IMR-90 (cell line): ENCODE data around the gene FDXR. TPM values are rescaled to one million over a fixed set of nuclear protein-coding genes. Genes with fewer than 3 reads are reported as not detected.

Source experiments
- ATAC-seq: fragments of 200-7000 bp; cut with Tn5 transposase; 2 replicates; pipeline ENCODE4 v1.9.1; 2020; ENCODE audit warnings: low read depth, mild to moderate bottlenecking, moderate library complexity
- BruUV-seq: library from RNA; stranded (reverse); fragments of 400-500 nt; replicated peaks from 2 replicates; lab custom pipeline; 2021; lab: Mats Ljungman, UMichigan
- CTCF ChIA-PET: fragments of 300-600 bp; formaldehyde crosslinking; extraction: SDS; loops from one replicate; lab custom pipeline; 2021; ENCODE audit warnings: antibody characterized with exemption; lab: Yijun Ruan, JAX
- POLR2A ChIA-PET: fragments of 300-600 bp; sonication (Branson Sonifier 250); formaldehyde crosslinking; loops from one replicate; lab custom pipeline; 2022; ENCODE audit warnings: antibody characterized with exemption; ENCODE audit not compliant: unreplicated experiment; lab: Charles Lee
- DNase-seq: peaks from one replicate; pipeline ENCODE4 v3.0.0; 2013
- H2AFZ ChIP-seq: replicated peaks from 2 replicates; pipeline ENCODE3; 2013; ENCODE audit warnings: low read length, mild to moderate bottlenecking; ENCODE audit not compliant: poor library complexity
- H2AK5ac ChIP-seq: 2 replicates; pipeline ENCODE4 v1.6.1; 2013; ENCODE audit warnings: low read depth, low read length, inconsistent platforms
- H2AK9ac ChIP-seq: replicated peaks from 2 replicates; pipeline ENCODE3; 2013; ENCODE audit warnings: mild to moderate bottlenecking, low read depth, low read length, moderate library complexity; ENCODE audit not compliant: poor library complexity
- H2BK120ac ChIP-seq: 2 replicates; pipeline ENCODE4 v1.6.1; 2013; ENCODE audit warnings: low read depth, low read length, inconsistent platforms
- H2BK15ac ChIP-seq: 3 replicates; pipeline ENCODE4 v1.6.1; 2013; ENCODE audit warnings: low read depth, low read length, inconsistent platforms
- H2BK20ac ChIP-seq: 2 replicates; pipeline ENCODE4 v1.6.1; 2013; ENCODE audit warnings: low read depth, mild to moderate bottlenecking, inconsistent platforms, low read length, moderate library complexity
- H2BK5ac ChIP-seq: 2 replicates; pipeline ENCODE4 v1.6.1; 2013; ENCODE audit warnings: mild to moderate bottlenecking, low read depth, low read length, inconsistent platforms; ENCODE audit not compliant: poor library complexity, severe bottlenecking
- H3K14ac ChIP-seq: replicated peaks from 2 replicates; pipeline ENCODE4 v1.6.1; 2013; ENCODE audit warnings: low read depth, low read length, inconsistent platforms
- H3K18ac ChIP-seq: 2 replicates; pipeline ENCODE4 v1.6.1; 2013; ENCODE audit warnings: low read depth, low read length, control low read depth
- H3K23ac ChIP-seq: 2 replicates; pipeline ENCODE4 v1.6.1; 2013; ENCODE audit warnings: low read depth, low read length, inconsistent platforms
- H3K27ac ChIP-seq: 2 replicates; pipeline ENCODE4 v1.5.1; 2013; ENCODE audit warnings: mild to moderate bottlenecking, control low read depth, low read length; ENCODE audit not compliant: insufficient read depth
- H3K27me3 ChIP-seq: 2 replicates; pipeline ENCODE4 v1.6.1; 2013; ENCODE audit warnings: low read length; ENCODE audit not compliant: control insufficient read depth, insufficient read depth
- H3K36me3 ChIP-seq: 2 replicates; pipeline ENCODE4 v1.6.1; 2013; ENCODE audit warnings: low read length, mixed read lengths; ENCODE audit not compliant: control insufficient read depth, insufficient read depth
- H3K4ac ChIP-seq: 2 replicates; pipeline ENCODE4 v1.6.1; 2013; ENCODE audit warnings: low read depth, low read length, inconsistent platforms
- H3K4me1 ChIP-seq: 2 replicates; pipeline ENCODE4 v1.6.1; 2013; ENCODE audit warnings: low read length, mixed read lengths; ENCODE audit not compliant: control insufficient read depth, insufficient read depth
- H3K4me2 ChIP-seq: 2 replicates; pipeline ENCODE4 v1.6.1; 2013; ENCODE audit warnings: low read depth, mild to moderate bottlenecking, control low read depth, low read length, moderate library complexity
- H3K4me3 ChIP-seq: 2 replicates; pipeline ENCODE4 v1.5.1; 2013; ENCODE audit warnings: low read depth, mild to moderate bottlenecking, control low read depth, low read length, moderate library complexity; ENCODE audit not compliant: insufficient read depth
- H3K56ac ChIP-seq: 2 replicates; pipeline ENCODE4 v1.6.1; 2013; ENCODE audit warnings: low read length, inconsistent platforms; ENCODE audit not compliant: insufficient read depth; ENCODE audit errors: extremely low read depth
- H3K79me1 ChIP-seq, 2 experiments: 2 replicates each; pipeline ENCODE4 v1.6.1; 2013; ENCODE audit warnings: low read length in 2 of 2, inconsistent platforms in 1 of 2, low read depth in 1 of 2
- H3K9ac ChIP-seq: 2 replicates; pipeline ENCODE4 v1.6.1; 2013; ENCODE audit warnings: low read depth, low read length, control low read depth
- H3K9me1 ChIP-seq: 2 replicates; pipeline ENCODE4 v1.6.1; 2013; ENCODE audit warnings: low read length, inconsistent platforms; ENCODE audit not compliant: insufficient read depth
- H3K9me3 ChIP-seq: 2 replicates; pipeline ENCODE4 v1.6.1; 2013; ENCODE audit warnings: low read length; ENCODE audit not compliant: control insufficient read depth, insufficient read depth
- H4K20me1 ChIP-seq: 2 replicates; pipeline ENCODE4 v1.6.1; 2013; ENCODE audit warnings: low read length, inconsistent platforms; ENCODE audit not compliant: insufficient read depth
- H4K5ac ChIP-seq: 2 replicates; pipeline ENCODE4 v1.6.1; 2013; ENCODE audit warnings: mild to moderate bottlenecking, low read depth, low read length, control low read depth
- H4K8ac ChIP-seq, 2 experiments: 2 replicates each; pipeline ENCODE4 v1.6.1; 2013; ENCODE audit warnings: low read depth in 2 of 2, low read length in 2 of 2, control low read depth in 1 of 2, inconsistent platforms in 1 of 2
- H4K91ac ChIP-seq: 2 replicates; pipeline ENCODE4 v1.6.1; 2013; ENCODE audit warnings: low read depth, low read length, inconsistent platforms; ENCODE audit not compliant: insufficient read depth
- MAZ ChIP-seq: IDR thresholded peaks from 2 replicates; pipeline ENCODE4 v1.6.1; 2012; ENCODE audit warnings: low read depth, mild to moderate bottlenecking, low read length, improper control_type of control experiment, moderate library complexity, borderline replicate concordance
- NFE2L2 ChIP-seq: fragments of 150-350 bp; IDR thresholded peaks from 2 replicates; pipeline ENCODE4 v1.6.1; 2016; ENCODE audit warnings: low read depth, mild to moderate bottlenecking, low read length
- RCOR1 ChIP-seq: IDR thresholded peaks from 2 replicates; pipeline ENCODE4 v1.6.1; 2012; ENCODE audit warnings: mild to moderate bottlenecking, low read length, improper control_type of control experiment; ENCODE audit not compliant: insufficient replicate concordance
- WGBS, 2 experiments: methylation state at CpG; one replicate each; pipeline versions ENCODE4 v1.1.5 to v1.1.7; 2013; ENCODE audit warnings: missing lambda C conversion rate in 2 of 2; ENCODE audit not compliant: insufficient read length in 1 of 2; ENCODE audit errors: extremely low coverage in 2 of 2; 5-methylcytosine and 5-hydroxymethylcytosine counted together
- dilution Hi-C: fragments of 300-500 bp; cut with HindIII; formaldehyde crosslinking; loops from one replicate; pipeline ENCODE4 v1.14.3; 2018; ENCODE audit warnings: low sequenced_read_pairs; ENCODE audit not compliant: unreplicated experiment
- in situ Hi-C: fragments of 300-500 bp; cut with MboI; formaldehyde crosslinking; loops from 3 replicates; pipeline ENCODE4 v1.14.3; 2019; ENCODE audit warnings: low sequenced_read_pairs, inconsistent platforms, mixed read lengths
- intact Hi-C: fragments of 100-400 bp; cut with micrococcal nuclease; formaldehyde crosslinking; loops from 2 replicates; pipeline ENCODE4 v1.10.0; 2022
- polyA plus RNA-seq, 3 experiments: library from polyadenylated mRNA; depleted of rRNA; stranded (reverse); fragments of >200 nt; gene quantifications; 2 replicates each; pipeline ENCODE4 v1.2.3, GENCODE V29; 2012; ENCODE audit warnings: low replicate concordance in 1 of 3
- total RNA-seq: library from RNA; depleted of rRNA; stranded (reverse); fragments of >200 nt; gene quantifications from 2 replicates; pipeline ENCODE4 v1.2.3, GENCODE V29; 2012

The FDXR gene
- total and polyA plus RNA-seq, 2 of the 4 experiments (the other 2 are of a cell fraction): 12.4 to 18.6 TPM

- no peak for TF ChIP-seq NFE2L2
- no peak for TF ChIP-seq MAZ
- no peak for TF ChIP-seq RCOR1
Observed at GRCh38 chr17:74864297-74864865, 8.4 kb downstream of the FDXR start (continued).

- no peak overlapping the region for H2AFZ ChIP-seq
- peak overlapping the region; percentile 13 for H2AK9ac ChIP-seq
- WGBS, 2 experiments: 86% methylated on average over 13 of the region's 25 CpGs; no CpG with 5 or more reads in 1 of the 2 experiments
- H4K20me1 ChIP-seq: peaks cover 4% of the 10 kb centered on the region; the same call in 1 of the 2 replicates
- H3K23ac ChIP-seq: no peak overlapping the region
- intact Hi-C loops (loop anchor here (10.0 kb wide), 1 partner anchor 489 kb away; no protein-coding TSS in a partner anchor), dilution Hi-C loops (no loop called here), in situ Hi-C loops (loop anchor here (25.0 kb wide), 1 partner anchor 651 kb away; the partner anchor contains the start of genes RPL38 and TTYH2)
- H3K9me1 ChIP-seq: no peaks in the 10 kb centered on the region
- peaks cover 9% of the 10 kb centered on the region; the same call in 1 of the 2 replicates for H3K36me3 ChIP-seq
- no peak for DNase-seq
- H3K4ac ChIP-seq: no peak overlapping the region
- no peak for TF ChIP-seq NFE2L2
- no peak overlapping the region for H3K4me3 ChIP-seq
- H2BK120ac ChIP-seq: no peak overlapping the region
- no peak overlapping the region for H3K4me2 ChIP-seq
- no peak overlapping the region for H2AK5ac ChIP-seq
- no TSS peak for BruUV-seq
- H4K91ac ChIP-seq: no peak overlapping the region
- 0 out of 4 replicates have a peak, but pooled peaks cover 0 to 2% of the 10 kb centered on the region in 2 experiments for H3K79me1 ChIP-seq
- no peak overlapping the region for H2BK20ac ChIP-seq
- H3K9ac ChIP-seq: no peak overlapping the region
- H3K27me3 ChIP-seq: peaks cover 35% of the 10 kb centered on the region
- H3K27ac ChIP-seq: no peak overlapping the region
- CTCF ChIA-PET: interaction anchor here (0.7 to 1.3 kb wide), 2 partner anchors 7 to 118 kb away, joined by 3 to 5 read pairs; no protein-coding TSS in a partner anchor
- no peak overlapping the region for H2BK15ac ChIP-seq
- no peak for ATAC-seq
- H3K18ac ChIP-seq: no peak overlapping the region
- no peak overlapping the region for H4K8ac ChIP-seq
- no peak overlapping the region for H2BK5ac ChIP-seq
- no peaks in the 10 kb centered on the region for H3K9me3 ChIP-seq
- H4K5ac ChIP-seq: no peak overlapping the region
- no peak overlapping the region for H3K14ac ChIP-seq
- no peak overlapping the region for H3K56ac ChIP-seq
- H3K4me1 ChIP-seq: no peaks in the 10 kb centered on the region; the same call in 1 of the 2 replicates
- POLR2A ChIA-PET: no interaction called here
Observed at GRCh38 chr17:74863420-74864296, 9.1 kb downstream of the FDXR start.
